ENCODE results near the gene RCC2.

The RCC2 gene

GRCh38 chr1:17441993-17442357 lies 2.5 kb upstream of the RCC2 start:
- no peak for DNase-seq

- DNase-seq: no peak
These were observed 2.0 kb upstream of the RCC2 start for GRCh38 chr1:17441265-17441992.

DNA sequence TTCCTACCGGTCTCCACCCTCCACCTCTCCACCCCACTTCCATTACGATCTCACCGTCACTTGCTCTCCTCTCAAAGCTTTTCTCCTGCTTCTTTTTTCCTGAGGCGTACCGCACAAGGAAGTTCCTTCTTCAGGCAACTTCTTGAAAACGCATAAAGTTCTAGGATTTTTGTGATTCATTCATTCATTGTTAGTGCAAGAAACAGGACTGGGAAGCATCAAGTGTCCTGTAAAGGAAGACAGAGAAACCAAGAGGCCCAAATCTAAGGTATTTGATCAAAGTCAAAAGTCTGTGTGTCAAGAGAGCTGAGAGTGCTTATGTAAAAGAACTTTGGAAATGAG lies 1.3 kb upstream of the RCC2 start:
- no peak for DNase-seq

DNA sequence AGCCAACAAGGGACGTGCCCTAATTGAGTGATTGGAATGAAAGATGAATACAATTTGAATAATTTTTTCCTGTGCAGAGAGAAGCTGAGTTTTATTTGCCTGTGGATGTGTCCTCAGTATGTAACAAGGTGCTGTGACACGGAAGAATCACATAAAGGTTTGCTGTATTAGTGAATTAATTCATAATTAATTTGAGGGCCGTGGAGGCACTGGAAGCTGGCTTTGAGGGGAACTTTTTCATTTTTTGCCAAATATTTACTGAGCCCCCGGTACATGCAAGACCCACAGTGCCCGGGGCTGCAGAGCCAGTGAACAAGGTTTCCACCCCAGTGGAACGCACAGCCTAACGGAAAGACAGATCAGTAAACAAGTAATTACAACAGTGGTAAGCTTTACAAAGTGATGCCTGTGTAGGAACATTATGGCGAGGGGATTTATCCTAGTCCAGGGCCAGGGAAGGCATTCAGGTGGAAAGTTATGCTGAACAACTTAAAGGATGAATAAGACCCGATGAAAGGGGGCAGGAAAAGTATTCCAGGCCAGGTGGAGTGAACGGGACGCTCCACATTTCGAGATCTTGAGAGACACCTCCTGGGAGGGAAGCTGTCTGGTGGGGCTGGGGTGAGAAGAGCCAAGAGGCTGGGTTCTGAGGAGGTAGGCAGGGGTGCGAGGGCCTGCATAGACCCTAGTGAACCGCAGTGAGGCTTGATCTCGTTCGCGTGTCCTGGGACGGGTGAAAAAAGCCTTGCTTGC lies 773 bp upstream of the RCC2 start:
- DNase-seq: no peak

GRCh38 chr1:17438318-17439249 lies 893 bp downstream of the RCC2 start:
- no peak for DNase-seq

DNA sequence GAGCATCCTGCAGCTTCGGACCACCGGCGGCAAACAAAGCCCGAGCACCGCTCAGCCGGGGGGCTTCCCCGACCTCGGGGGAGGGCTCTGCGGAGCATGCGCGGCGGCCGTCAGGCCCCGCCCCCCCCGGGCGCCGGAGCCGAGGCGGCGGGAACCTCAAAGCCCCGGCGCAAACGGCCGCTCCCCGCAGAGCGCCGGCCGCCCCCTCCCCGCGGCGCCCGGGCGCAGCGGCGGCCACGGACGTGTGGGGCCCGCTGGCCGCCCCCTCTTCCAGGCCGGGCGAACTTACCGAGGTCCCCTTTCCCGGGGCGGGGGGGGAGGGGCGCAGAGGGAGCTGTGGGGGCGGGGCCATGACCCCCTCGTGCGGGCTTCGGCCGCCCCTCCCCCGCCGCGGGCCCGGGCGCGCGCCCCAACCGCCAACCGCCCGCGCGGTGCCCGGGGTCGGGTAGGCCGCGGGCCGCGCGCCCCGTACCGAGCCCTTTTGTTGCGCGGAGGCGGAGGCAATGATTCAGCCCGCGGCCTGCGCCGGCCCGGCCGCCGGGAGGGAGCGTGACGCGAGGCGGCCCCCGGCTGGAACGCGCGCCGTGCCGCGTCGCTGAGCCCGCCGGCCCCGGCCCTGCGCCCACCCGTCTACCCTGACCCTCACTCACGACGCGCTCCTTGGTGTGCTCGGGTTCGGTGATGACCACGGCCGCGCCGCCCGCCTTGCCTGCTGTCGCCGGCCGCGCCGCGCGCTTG lies 1.7 kb downstream of the RCC2 start:
- DNase-seq: no peak

GRCh38 chr1:17437260-17437579 lies 2.3 kb downstream of the RCC2 start:
- DNase-seq: no peak

GRCh38 chr1:17436380-17437174 lies 2.9 kb downstream of the RCC2 start:
- no peak for DNase-seq

- no peak for DNase-seq
These were observed 4.9 kb downstream of the RCC2 start for GRCh38 chr1:17434601-17435000.

- DNase-seq: no peak
These were observed 5.5 kb downstream of the RCC2 start for GRCh38 chr1:17434016-17434415.

GRCh38 chr1:17433261-17433660 lies 6.2 kb downstream of the RCC2 start:
- no peak for DNase-seq

GRCh38 chr1:17432412-17432811 lies 7.1 kb downstream of the RCC2 start:
- no peak for DNase-seq

GRCh38 chr1:17429183-17429582 lies 10.3 kb downstream of the RCC2 start:
- no peak for DNase-seq

DNA sequence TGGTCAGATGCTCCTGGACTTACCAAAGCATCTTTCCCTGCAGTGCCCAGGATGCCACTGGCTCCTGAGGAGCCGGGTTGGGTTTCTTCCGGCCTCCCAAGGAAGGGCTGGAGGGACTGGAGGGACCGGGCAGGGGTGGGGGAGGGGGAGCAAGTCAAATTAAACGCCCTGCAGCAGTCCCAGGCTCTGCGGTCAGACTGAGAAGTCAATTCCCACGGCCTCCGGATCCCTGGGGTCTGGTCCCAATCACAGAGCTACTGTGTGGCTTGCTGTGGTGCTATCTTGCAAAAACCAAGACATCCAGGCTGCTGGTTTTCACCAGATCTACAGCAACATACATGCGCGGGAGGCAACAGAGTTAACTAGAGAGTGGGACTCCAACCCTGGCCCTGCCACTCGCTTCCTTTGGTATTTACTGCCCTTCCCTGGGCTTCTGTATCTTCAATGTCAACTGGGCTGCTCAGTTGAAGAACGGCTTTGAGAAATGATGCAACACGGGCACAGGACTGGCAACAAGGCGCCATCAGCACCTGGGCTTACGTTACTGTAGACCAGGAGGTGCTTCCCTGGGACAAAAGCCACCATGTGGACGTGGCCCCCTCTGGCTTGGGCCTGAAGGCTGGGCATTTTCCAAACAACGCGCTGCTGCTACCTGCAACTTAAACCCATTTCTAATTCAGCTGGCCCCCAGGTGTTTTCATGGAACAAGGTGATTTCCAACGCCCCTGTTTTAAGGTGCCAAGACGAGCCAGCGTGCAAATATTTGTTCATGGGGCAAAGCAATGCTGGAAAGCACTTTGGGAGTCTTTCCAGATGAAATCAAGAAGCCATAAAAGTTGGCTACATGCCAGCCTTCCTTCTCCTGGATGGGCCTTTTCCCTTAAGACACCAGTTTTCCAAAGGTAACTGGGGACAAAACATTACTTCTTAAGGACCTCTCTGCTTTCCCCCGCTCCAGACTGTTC lies 11.5 kb downstream of the RCC2 start:
- DNase-seq: no peak

- DNase-seq: no peak
These were observed 13.5 kb downstream of the RCC2 start for GRCh38 chr1:17425806-17426600.

DNA sequence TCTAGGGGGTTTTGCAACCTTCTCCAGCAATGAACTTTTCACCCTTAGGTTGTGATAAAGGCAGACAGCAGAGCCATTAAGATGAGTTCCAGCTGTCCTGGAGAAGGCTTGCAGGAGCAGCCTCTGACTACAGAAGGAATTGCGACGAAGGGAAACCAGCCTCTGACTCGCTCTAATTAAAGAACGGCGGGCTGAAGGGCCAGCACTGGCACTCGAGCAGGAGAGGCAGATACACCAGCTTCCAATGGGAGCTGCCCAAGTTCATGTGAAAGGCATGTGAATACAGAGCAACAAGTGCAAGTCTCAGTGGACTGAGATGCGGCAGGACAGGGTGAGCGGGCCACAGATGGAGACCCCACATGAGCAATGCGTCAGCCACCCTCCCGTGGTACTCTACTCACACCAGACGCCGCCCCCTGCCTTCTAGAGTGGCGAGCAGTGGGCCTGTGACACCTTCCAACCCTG lies 15.7 kb downstream of the RCC2 start:
- no peak for DNase-seq

DNA sequence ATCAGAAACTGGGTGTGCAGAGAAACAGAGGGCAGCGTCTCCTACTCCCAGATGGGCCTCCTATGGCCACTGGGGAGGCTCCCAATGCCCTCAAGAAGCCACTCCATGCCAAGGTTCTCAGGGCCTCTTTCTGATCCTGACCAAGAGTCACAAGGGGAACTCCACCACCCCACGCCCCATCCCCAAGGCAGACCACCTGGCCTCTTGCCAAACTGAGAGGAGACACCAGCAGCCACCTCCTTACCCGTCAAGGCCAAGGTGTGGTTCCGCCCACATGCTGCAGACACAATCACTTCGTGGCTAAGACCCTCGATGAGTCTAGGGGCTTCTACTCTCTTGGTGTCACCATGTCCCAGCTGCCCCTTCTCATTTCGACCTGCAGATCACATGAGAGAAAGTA lies 17.0 kb downstream of the RCC2 start:
- no peak for DNase-seq

DNA sequence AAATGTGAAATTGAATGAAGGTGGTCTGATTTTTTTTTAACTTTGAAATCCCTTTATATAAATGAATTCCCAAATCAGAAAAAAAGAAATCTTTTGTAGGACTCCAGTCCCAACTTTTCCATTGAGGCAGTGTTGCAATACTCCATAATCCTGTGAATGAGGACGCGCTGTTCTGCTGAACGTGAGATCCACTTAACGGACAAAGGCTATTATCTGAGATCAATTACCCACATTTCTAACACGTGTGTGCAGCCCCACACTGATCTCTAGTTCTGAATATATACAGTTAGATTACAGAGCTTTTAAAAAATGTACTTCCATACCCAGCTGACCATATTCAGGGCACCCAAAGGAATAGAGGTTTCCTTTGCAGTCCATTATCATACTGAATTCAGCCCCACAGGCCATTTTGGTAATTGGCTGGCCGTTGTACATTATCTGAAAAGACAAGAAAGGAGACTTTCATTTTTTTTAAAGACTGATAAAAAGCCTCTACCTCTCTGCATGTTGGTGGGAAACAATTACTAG lies 19.0 kb downstream of the RCC2 start:
- no peak for DNase-seq

DNA sequence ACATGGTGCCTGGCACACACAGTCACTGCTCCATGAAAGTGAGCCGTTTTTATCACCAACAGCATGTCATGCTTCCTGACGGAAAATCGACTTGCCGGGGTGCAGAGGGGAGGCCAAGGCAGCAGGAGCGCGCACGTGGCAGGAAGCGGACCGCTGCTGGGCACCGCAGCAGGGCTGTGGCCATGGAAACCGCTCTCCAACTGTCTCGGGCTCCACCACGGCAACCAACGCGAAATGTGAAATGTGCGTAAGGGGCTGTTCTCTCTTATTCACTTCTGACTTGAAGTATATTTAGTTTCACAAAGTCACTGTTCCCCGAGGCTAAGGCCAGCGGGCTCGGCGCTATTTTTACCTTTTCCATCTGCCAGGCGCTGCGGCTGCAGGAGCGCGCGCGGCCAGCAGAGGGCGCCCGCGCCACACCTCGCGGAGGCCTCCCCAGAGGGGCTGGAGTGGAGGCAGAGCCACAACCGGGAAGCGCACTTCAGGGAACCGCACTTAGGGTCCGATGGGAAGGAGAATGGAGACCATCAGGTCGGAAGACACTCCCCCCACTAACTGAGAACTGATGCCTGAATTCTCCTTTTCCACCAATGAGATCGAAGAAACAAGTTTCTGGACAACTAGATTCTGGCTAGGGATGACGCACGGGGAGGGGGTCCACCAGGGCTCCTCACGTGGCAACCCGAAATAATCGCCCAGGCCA lies 19.7 kb downstream of the RCC2 start:
- no peak for DNase-seq
